Measurements from ENCODE around the gene MAST2.
A peak's percentile ranks its signal among the peaks of the same experiment; 100 is the strongest.
"Not testable (repeated sequence)": the region's sequence is repeated elsewhere in the genome, so short reads cannot be mapped to it uniquely, and the experiment has no call there.

MAST2 gene

DNA sequence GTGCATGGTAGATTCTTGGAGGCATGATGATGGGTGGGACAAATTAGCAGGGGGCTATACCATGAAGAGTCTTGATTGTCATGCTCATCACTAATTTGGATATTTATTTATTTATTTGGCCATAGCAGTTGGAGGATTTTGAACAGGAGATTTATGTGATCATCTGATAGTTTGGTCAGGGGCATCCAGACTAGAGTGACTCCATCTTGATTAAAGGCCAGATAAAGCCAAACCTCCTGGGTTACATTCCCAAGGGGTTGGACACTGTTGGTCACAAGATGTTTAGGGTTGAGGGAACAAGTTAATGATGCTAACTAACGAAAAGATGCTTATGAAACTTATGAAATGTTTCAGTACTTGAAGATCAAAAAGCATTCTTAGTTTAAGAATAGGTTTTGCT, 139.8 kb downstream of the MAST2 start:
- ATAC-seq, result no peak
- TF ChIP-seq ZC3H10 (CRISPR knock-in tag; IDR thresholded peaks at IDR 0.05), result no peak

GRCh38 chr1:45945426-45945825, 142.0 kb downstream of the MAST2 start:
- TF ChIP-seq ZNF8 (CRISPR knock-in tag; IDR thresholded peaks at IDR 0.05) (no peak), ZFP3 (CRISPR knock-in tag; IDR thresholded peaks at IDR 0.05) (no peak), OSR1 (CRISPR knock-in tag; IDR thresholded peaks at IDR 0.05) (no peak), ESRRG (CRISPR knock-in tag; IDR thresholded peaks at IDR 0.05) (no peak), ISL1 (CRISPR knock-in tag; IDR thresholded peaks at IDR 0.05) (0 out of 2 replicates have a peak, but pooled peaks have one; percentile 22)
- peak; percentile 80 for ATAC-seq

- ATAC-seq, result not testable (repeated sequence)
These were observed 146.1 kb downstream of the MAST2 start for GRCh38 chr1:45949462-45949861.

DNA sequence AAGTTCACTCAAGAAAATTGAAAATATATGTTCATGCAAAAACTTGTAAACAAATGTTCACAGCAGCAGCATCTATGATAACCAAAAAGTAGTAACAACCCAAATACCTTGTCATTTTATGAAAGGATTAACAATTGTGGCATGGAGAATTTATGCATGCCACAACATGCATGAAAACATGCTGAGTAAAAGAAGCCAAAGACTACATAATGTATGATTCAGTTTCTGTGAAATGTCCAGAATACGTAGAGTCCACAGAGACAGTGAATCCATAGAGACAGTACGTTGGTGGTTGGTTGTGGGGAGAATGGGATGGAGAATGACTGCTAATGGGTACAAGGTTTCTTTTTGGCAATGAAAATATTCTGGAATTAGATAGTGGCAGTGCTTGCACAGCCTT, 148.7 kb downstream of the MAST2 start:
- ATAC-seq, result no peak
- TF ChIP-seq POU6F1 (CRISPR knock-in tag; IDR thresholded peaks at IDR 0.05; ENCODE audit: borderline replicate concordance, low read depth) (no peak), TSHZ2 (CRISPR knock-in tag; IDR thresholded peaks at IDR 0.05) (no peak)
- TF ChIP-seq, protein P1, sequence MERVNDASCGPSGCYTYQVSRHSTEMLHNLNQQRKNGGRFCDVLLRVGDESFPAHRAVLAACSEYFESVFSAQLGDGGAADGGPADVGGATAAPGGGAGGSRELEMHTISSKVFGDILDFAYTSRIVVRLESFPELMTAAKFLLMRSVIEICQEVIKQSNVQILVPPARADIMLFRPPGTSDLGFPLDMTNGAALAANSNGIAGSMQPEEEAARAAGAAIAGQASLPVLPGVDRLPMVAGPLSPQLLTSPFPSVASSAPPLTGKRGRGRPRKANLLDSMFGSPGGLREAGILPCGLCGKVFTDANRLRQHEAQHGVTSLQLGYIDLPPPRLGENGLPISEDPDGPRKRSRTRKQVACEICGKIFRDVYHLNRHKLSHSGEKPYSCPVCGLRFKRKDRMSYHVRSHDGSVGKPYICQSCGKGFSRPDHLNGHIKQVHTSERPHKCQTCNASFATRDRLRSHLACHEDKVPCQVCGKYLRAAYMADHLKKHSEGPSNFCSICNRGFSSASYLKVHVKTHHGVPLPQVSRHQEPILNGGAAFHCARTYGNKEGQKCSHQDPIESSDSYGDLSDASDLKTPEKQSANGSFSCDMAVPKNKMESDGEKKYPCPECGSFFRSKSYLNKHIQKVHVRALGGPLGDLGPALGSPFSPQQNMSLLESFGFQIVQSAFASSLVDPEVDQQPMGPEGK (CRISPR knock-in tag; IDR thresholded peaks at IDR 0.05; ENCODE audit: borderline replicate concordance), result no peak

DNA sequence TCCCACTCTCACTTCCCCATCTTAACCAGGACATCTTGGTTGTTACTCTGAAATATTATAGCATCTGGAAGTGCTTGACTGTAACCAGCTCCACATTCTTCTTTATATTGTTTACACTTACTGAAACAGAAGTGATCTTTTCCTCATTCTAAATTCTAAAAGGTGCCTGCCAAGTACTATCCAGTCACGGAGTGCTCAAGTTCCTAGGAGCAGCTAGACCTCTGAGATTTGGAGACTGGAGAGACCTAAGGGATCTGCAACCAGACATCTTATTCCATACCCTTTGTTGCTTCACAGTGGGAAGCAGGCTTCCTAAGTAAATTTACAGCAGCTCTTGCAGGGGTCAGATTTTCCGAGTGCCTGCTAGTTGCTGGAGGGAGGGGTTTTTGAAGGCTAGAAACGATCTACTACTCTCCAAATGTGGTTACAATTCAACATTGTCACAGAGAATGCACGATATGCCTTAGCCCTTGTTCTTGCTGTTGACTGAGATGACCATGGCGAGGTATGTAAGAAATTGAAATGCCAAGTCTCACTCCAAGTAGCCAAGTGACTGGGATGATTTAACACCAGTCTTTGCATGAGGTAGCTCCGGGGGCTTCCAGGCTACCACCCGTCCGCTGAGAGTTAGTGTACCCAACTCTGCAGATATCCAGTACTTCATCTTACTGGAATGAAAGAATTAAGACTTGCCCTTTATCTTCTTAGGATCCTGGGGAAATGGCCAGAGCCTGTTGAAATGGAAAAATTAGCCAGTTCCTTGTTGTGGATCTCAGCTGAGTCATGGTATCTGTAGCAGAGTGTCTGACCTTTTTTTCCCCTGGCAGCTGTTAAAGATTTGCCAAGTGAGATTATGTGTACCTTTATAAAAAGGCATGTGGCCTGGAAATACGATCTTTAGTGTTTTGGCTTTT, 150.8 kb downstream of the MAST2 start:
- ATAC-seq, result peak; percentile 96
- TF ChIP-seq OSR1 (CRISPR knock-in tag; IDR thresholded peaks at IDR 0.05) (no peak), ZNF70 (CRISPR knock-in tag; IDR thresholded peaks at IDR 0.05) (no peak), GLIS3 (CRISPR knock-in tag; IDR thresholded peaks at IDR 0.05) (no peak), SNAI2 (CRISPR knock-in tag; IDR thresholded peaks at IDR 0.05) (0 out of 2 replicates have a peak, but pooled peaks have one; percentile 48), ESRRG (CRISPR knock-in tag; IDR thresholded peaks at IDR 0.05) (no peak), TSHZ2 (CRISPR knock-in tag; IDR thresholded peaks at IDR 0.05) (no peak), ZNF8 (CRISPR knock-in tag; IDR thresholded peaks at IDR 0.05) (no peak), ZC3H10 (CRISPR knock-in tag; IDR thresholded peaks at IDR 0.05) (no peak), CREB5 (CRISPR knock-in tag; IDR thresholded peaks at IDR 0.05; ENCODE audit: low read depth) (no peak), TCF4 (CRISPR knock-in tag; IDR thresholded peaks at IDR 0.05; ENCODE audit: borderline replicate concordance) (no peak), CSRNP3 (CRISPR knock-in tag; IDR thresholded peaks at IDR 0.05) (no peak), ZFP30 (CRISPR knock-in tag; IDR thresholded peaks at IDR 0.05) (no peak), ARNTL (CRISPR knock-in tag; IDR thresholded peaks at IDR 0.05; ENCODE audit: borderline replicate concordance, low read depth) (no peak), ZFP3 (CRISPR knock-in tag; IDR thresholded peaks at IDR 0.05) (peak; percentile 24; the same call in 1 of the 2 replicates), BACH2 (CRISPR knock-in tag; IDR thresholded peaks at IDR 0.05; ENCODE audit: borderline replicate concordance) (no peak), ISL1 (CRISPR knock-in tag; IDR thresholded peaks at IDR 0.05) (peak; percentile 63)
- TF ChIP-seq, protein P1 (CRISPR knock-in tag; IDR thresholded peaks at IDR 0.05; ENCODE audit: borderline replicate concordance), result no peak

All from SK-N-SH treated with all-trans-retinoic acid at 6 μM for 48 hours (cell line).